OCI-LY7 (cell line): ENCODE results near the gene CISH. TPM values are rescaled to one million over a fixed set of nuclear protein-coding genes. Genes with fewer than 3 reads are reported as not detected.
A peak's percentile ranks its signal among the peaks of the same experiment; 100 is the strongest.

Experiments
- BruUV-seq: library from RNA; stranded (reverse); fragments of 400-500 nt; replicated peaks from 2 replicates; lab custom pipeline; 2021; lab: Mats Ljungman, UMichigan
- CTCF ChIA-PET: fragments of 300-600 bp; sonication (Branson Sonifier 250); formaldehyde crosslinking; loops from one replicate; lab custom pipeline; 2022; ENCODE audit warnings: antibody characterized with exemption; ENCODE audit not compliant: unreplicated experiment; lab: Charles Lee
- POLR2A ChIA-PET: fragments of 300-600 bp; sonication (Branson Sonifier 250); formaldehyde crosslinking; loops from one replicate; lab custom pipeline; 2022; ENCODE audit warnings: antibody characterized with exemption; lab: Charles Lee
- DNase-seq: peaks from one replicate; pipeline ENCODE4 v3.0.0-alpha.2; 2015; ENCODE audit warnings: low spot score
- H2AFZ ChIP-seq: fragments of 200-600 bp; sonication (generic), shearing (Covaris generic); 2 replicates; pipeline ENCODE4 v1.6.1; 2014; ENCODE audit warnings: mild to moderate bottlenecking, antibody characterized with exemption, low read length, moderate library complexity
- H3K27ac ChIP-seq: fragments of 200-600 bp; sonication (generic); 2 replicates; pipeline ENCODE4 v1.5.1; 2014; ENCODE audit warnings: mixed run types, low read depth, mild to moderate bottlenecking, moderate library complexity, low read length, inconsistent platforms; ENCODE audit not compliant: poor library complexity, severe bottlenecking
- H3K36me3 ChIP-seq: fragments of 200-600 bp; sonication (generic); 2 replicates; pipeline ENCODE4 v1.6.1; 2014; ENCODE audit warnings: mild to moderate bottlenecking, antibody characterized with exemption, low read length, moderate library complexity, mixed read lengths; ENCODE audit not compliant: insufficient read depth
- H3K4me1 ChIP-seq: fragments of 200-600 bp; sonication (generic); 2 replicates; pipeline ENCODE4 v1.5.1; 2014; ENCODE audit warnings: mild to moderate bottlenecking, low read length; ENCODE audit not compliant: insufficient read depth, poor library complexity, severe bottlenecking
- H3K4me2 ChIP-seq: fragments of 200-600 bp; sonication (generic); 2 replicates; pipeline ENCODE4 v1.6.1; 2014; ENCODE audit warnings: mild to moderate bottlenecking, low read length
- H3K4me3 ChIP-seq: fragments of 200-600 bp; sonication (generic); 2 replicates; pipeline ENCODE4 v1.5.1; 2014; ENCODE audit warnings: mild to moderate bottlenecking, low read depth, low read length; ENCODE audit not compliant: poor library complexity, severe bottlenecking
- H3K79me2 ChIP-seq: fragments of 200-600 bp; sonication (generic); 2 replicates; pipeline ENCODE4 v1.6.1; 2016; ENCODE audit warnings: low read depth, mild to moderate bottlenecking, low read length, moderate library complexity, mixed read lengths; ENCODE audit not compliant: insufficient read depth
- H3K9me2 ChIP-seq: fragments of 200-600 bp; sonication (generic); 2 replicates; pipeline ENCODE4 v1.6.1; 2016; ENCODE audit warnings: mild to moderate bottlenecking, low read length, mixed read lengths; ENCODE audit not compliant: insufficient read depth
- H3K9me3 ChIP-seq: fragments of 200-600 bp; sonication (generic); 2 replicates; pipeline ENCODE4 v1.6.1; 2014; ENCODE audit warnings: mild to moderate bottlenecking, mixed run types, low read length, mixed read lengths
- H4K20me1 ChIP-seq: fragments of 200-600 bp; sonication (generic); 2 replicates; pipeline ENCODE4 v1.6.1; 2014; ENCODE audit warnings: mild to moderate bottlenecking, antibody characterized with exemption, low read length, moderate library complexity, mixed read lengths; ENCODE audit not compliant: insufficient read depth
- CTCF ChIP-seq: fragments of 200-600 bp; sonication (generic); conservative IDR thresholded peaks from 2 replicates; pipeline ENCODE4 v1.5.1; 2014; ENCODE audit warnings: mild to moderate bottlenecking, antibody characterized with exemption, low read length, moderate library complexity, mixed read lengths
- EZH2phosphoT487 ChIP-seq: fragments of 200-600 bp; sonication (generic); IDR thresholded peaks from 2 replicates; pipeline ENCODE4 v1.6.1; 2018; ENCODE audit warnings: low read depth, borderline replicate concordance, mild to moderate bottlenecking, mixed run types, antibody characterized with exemption, low read length, moderate library complexity, mixed read lengths
- intact Hi-C: fragments of 100-400 bp; cut with micrococcal nuclease; formaldehyde crosslinking; loops from one replicate; pipeline ENCODE4 v1.10.0; 2022; ENCODE audit not compliant: unreplicated experiment
- total RNA-seq, 2 experiments: library from RNA; depleted of rRNA in 1 of 2; stranded (reverse); fragments of >200 nt in 1 of 2; shearing (Covaris generic) in 1 of 2; gene quantifications; 2 replicates each; pipeline ENCODE4 v1.2.3, GENCODE V29; 2014 to 2022

Gene CISH
- total RNA-seq, 2 experiments from 2014 or later: not detected

GRCh38 chr3:50571486-50571885, 40.1 kb downstream of the CISH start:
- 0 out of 2 replicates have a peak, but pooled peaks cover 8% of the 10 kb centered on the region for H3K36me3 ChIP-seq
- H2AFZ ChIP-seq: no peak overlapping the region
- POLR2A ChIA-PET: no interaction called here
- H3K9me2 ChIP-seq: no peaks in the 10 kb centered on the region
- H3K79me2 ChIP-seq: peaks cover 9% of the 10 kb centered on the region; the same call in 1 of the 2 replicates
- no peak overlapping the region for H3K4me3 ChIP-seq
- H3K4me1 ChIP-seq: peaks cover 25% of the 10 kb centered on the region
- H3K4me2 ChIP-seq: no peak overlapping the region
- DNase-seq: no peak
- TF ChIP-seq CTCF (no peak), EZH2phosphoT487 (no peak)
- intact Hi-C loops: no loop called here
- 0 out of 2 replicates have a peak, but pooled peaks cover 11% of the 10 kb centered on the region for H4K20me1 ChIP-seq
- no TSS peak for BruUV-seq
- H3K9me3 ChIP-seq: no peaks in the 10 kb centered on the region
- CTCF ChIA-PET: interaction anchor here (0.9 kb wide), 1 partner anchor 39 kb away, joined by 3 read pairs; the partner anchor contains the start of gene CISH
- H3K27ac ChIP-seq: no peak overlapping the region

- Histone ChIP-seq H3K4me1 (peaks cover 25% of the 10 kb centered on the region), H4K20me1 (0 out of 2 replicates have a peak, but pooled peaks cover 11% of the 10 kb centered on the region), H3K4me3 (peak overlapping the region; percentile 95), H2AFZ (no peak overlapping the region), H3K4me2 (peak overlapping the region; percentile 87), H3K9me3 (no peaks in the 10 kb centered on the region), H3K9me2 (no peaks in the 10 kb centered on the region), H3K27ac (no peak overlapping the region), H3K36me3 (0 out of 2 replicates have a peak, but pooled peaks cover 8% of the 10 kb centered on the region), H3K79me2 (peaks cover 9% of the 10 kb centered on the region; the same call in 1 of the 2 replicates)
- ChIA-PET POLR2A (interaction anchor here (1.4 kb wide), 1 partner anchor 45 kb away, joined by 4 read pairs; no protein-coding TSS in a partner anchor), CTCF (interaction anchor here (0.9 to 2.3 kb wide), 4 partner anchors 18 to 45 kb away, joined by 3 to 8 read pairs (median 4); partner anchors contain the start of gene CISH)
- BruUV-seq: no TSS peak
- DNase-seq: no peak
- TF ChIP-seq CTCF (no peak), EZH2phosphoT487 (no peak)
- intact Hi-C loops: no loop called here
These were observed 40.9 kb downstream of the CISH start for GRCh38 chr3:50570508-50571279.
